ENCODE data around the gene EYA2.

The EYA2 gene

GRCh38 chr20:47227119-47227518 lies 332.5 kb downstream of the EYA2 start:
- no peak for TF ChIP-seq CTCF (IDR thresholded peaks at IDR 0.05; ENCODE audit: control insufficient read depth, extremely low read depth, insufficient read depth)
- no peak for DNase-seq (ENCODE audit: low read depth)
- no peak overlapping the region for H3K4me3 ChIP-seq (ENCODE audit: low read depth, low read length)

GRCh38 chr20:47227576-47227975 lies 332.9 kb downstream of the EYA2 start:
- DNase-seq (ENCODE audit: low read depth): no peak
- no peak overlapping the region for H3K4me3 ChIP-seq (ENCODE audit: low read depth, low read length)
- TF ChIP-seq CTCF (IDR thresholded peaks at IDR 0.05; ENCODE audit: control insufficient read depth, extremely low read depth, insufficient read depth): no peak

- no peak for TF ChIP-seq CTCF (IDR thresholded peaks at IDR 0.05; ENCODE audit: control insufficient read depth, extremely low read depth, insufficient read depth)
- no peak overlapping the region for H3K4me3 ChIP-seq (ENCODE audit: low read depth, low read length)
- DNase-seq (ENCODE audit: low read depth): no peak
Observed at GRCh38 chr20:47228654-47229053, 334.0 kb downstream of the EYA2 start.

GRCh38 chr20:47230811-47231256 lies 336.2 kb downstream of the EYA2 start:
- no peak for DNase-seq (ENCODE audit: low read depth)
- no peak for TF ChIP-seq CTCF (IDR thresholded peaks at IDR 0.05; ENCODE audit: control insufficient read depth, extremely low read depth, insufficient read depth)
- H3K4me3 ChIP-seq (ENCODE audit: low read depth, low read length): no peak overlapping the region

GRCh38 chr20:47231382-47232039 lies 336.9 kb downstream of the EYA2 start:
- no peak for DNase-seq (ENCODE audit: low read depth)
- TF ChIP-seq CTCF (IDR thresholded peaks at IDR 0.05; ENCODE audit: control insufficient read depth, extremely low read depth, insufficient read depth): no peak
- H3K4me3 ChIP-seq (ENCODE audit: low read depth, low read length): no peak overlapping the region

GRCh38 chr20:47232518-47232917 lies 337.9 kb downstream of the EYA2 start:
- TF ChIP-seq CTCF (IDR thresholded peaks at IDR 0.05; ENCODE audit: control insufficient read depth, extremely low read depth, insufficient read depth): no peak
- no peak overlapping the region for H3K4me3 ChIP-seq (ENCODE audit: low read depth, low read length)
- DNase-seq (ENCODE audit: low read depth): no peak

All from LNCaP clone FGC (cell line).